Cardiac ventricle fibroblast (primary cell): Measurements from ENCODE around the gene TNXB. TPM values are rescaled to one million over a fixed set of nuclear protein-coding genes. Genes with fewer than 3 reads are reported as not detected.

ENCODE experiments used
- total RNA-seq: library from RNA; depleted of rRNA; stranded (reverse); fragments of >200 nt; gene quantifications from 2 replicates; pipeline ENCODE4 v1.2.3, GENCODE V29; 2015

The TNXB gene, protein sequence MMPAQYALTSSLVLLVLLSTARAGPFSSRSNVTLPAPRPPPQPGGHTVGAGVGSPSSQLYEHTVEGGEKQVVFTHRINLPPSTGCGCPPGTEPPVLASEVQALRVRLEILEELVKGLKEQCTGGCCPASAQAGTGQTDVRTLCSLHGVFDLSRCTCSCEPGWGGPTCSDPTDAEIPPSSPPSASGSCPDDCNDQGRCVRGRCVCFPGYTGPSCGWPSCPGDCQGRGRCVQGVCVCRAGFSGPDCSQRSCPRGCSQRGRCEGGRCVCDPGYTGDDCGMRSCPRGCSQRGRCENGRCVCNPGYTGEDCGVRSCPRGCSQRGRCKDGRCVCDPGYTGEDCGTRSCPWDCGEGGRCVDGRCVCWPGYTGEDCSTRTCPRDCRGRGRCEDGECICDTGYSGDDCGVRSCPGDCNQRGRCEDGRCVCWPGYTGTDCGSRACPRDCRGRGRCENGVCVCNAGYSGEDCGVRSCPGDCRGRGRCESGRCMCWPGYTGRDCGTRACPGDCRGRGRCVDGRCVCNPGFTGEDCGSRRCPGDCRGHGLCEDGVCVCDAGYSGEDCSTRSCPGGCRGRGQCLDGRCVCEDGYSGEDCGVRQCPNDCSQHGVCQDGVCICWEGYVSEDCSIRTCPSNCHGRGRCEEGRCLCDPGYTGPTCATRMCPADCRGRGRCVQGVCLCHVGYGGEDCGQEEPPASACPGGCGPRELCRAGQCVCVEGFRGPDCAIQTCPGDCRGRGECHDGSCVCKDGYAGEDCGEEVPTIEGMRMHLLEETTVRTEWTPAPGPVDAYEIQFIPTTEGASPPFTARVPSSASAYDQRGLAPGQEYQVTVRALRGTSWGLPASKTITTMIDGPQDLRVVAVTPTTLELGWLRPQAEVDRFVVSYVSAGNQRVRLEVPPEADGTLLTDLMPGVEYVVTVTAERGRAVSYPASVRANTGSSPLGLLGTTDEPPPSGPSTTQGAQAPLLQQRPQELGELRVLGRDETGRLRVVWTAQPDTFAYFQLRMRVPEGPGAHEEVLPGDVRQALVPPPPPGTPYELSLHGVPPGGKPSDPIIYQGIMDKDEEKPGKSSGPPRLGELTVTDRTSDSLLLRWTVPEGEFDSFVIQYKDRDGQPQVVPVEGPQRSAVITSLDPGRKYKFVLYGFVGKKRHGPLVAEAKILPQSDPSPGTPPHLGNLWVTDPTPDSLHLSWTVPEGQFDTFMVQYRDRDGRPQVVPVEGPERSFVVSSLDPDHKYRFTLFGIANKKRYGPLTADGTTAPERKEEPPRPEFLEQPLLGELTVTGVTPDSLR (N-terminal part only)
- total RNA-seq, result 35.8 and 38.3 TPM in 2 replicates

GRCh38 chr6:32109114-32109764, at the start of gene TNXB:
TNXB (minus strand) TSS chr6:32109338; CDS start chr6:32098198, 11,140 bp downstream.

GRCh38 chr6:32153564-32154513, 44.7 kb upstream of the TNXB start, which contains the start of gene PPT2:
PPT2 (plus strand) TSS chr6:32154141; CDS start chr6:32154595, 454 bp downstream.

GRCh38 chr6:32151863-32152768, 43.0 kb upstream of the TNXB start, which contains the start of gene PRRT1:
PRRT1 (minus strand) TSS chr6:32151939; CDS start chr6:32151827, 112 bp downstream.

DNA sequence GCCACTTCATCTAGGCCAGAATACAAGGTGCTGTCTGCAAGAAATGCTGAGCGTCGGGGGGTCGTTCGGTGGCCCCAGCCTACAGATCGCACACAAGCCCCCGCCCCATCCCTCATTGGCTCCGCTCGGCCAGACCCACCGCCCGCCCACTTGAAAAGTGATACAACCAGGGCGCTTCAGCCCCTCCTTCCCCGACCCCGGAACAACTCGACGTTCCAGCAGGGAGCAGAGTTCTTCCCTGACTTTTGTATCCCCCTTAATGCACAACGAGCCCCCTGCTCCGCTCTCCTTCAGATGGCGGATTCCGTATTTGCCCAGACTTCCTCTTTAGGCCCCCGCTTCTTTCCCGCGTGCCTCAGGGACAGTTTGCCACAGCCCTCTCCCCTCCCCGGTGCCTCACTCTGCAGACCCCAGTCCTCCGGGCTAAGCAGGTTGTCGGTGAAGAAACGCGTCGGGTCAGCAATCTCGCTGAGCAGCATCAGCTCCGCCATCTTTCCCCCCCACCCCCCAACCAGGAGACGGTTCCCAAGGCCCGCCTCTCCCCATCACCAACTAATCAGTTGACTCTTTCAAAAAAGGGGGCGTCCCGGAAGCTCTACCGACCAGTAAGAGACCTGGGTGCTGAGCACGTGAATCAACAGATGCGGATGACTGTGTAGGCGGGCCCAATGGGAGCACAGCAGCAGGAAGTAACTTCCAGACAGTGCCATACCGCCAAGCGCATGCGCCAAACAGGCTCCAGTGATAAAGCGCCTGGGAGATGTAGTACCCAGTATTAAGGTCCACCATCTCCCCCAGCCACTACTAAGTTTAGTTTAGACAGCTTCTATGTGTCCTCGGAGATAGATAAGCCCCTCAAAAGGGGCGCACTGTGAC, 18.8 kb upstream of the TNXB start, which contains the start of gene ATF6B:
Gene ATF6B, minus strand, starts transcription at position 530 of the 876 bp plus-strand sequence. Its CDS starts 39 bp downstream, at position 491.

DNA sequence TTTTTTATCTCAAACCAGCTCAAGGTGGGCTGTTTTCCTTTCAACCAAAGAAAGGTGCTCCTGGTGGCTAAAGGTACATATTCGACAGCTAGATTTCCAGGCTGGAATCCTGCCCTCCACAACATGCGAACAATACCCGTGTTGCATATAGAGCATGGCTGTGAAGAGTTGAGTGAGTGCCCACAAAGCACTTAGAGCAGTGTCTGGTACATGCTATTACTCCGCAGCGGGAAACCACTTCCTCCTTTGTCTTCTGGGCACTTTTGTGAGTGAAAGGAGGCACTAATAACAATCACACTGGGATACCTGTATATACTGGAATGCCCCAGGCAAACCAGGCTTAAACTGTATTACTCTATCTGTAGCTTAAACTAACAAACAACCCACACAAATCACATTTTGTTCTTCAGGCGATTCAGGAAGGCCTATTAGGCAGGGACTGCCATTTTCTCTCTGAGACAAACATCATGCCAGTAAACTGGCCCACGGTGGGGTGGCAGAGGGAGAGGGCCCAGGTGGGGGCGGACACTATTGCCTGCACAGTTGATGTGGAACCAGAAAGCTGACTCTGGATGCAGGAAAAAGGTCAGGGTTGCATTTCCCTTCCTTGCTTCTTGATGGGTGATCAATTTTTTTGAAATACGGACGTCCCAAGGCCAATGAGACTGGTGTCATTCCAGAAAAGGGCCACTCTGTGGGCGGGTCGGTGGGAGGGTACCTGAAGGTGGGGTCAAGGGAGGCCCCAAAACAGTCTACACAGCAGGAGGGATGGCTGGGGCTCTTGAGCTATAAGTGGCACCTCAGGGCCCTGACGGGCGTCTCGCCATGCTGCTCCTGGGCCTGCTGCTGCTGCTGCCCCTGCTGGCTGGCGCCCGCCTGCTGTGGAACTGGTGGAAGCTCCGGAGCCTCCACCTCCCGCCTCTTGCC, 71.3 kb downstream of the TNXB start, which contains the start of gene CYP21A2:
Gene CYP21A2, plus strand, starts transcription at position 818 of the 927 bp plus-strand sequence. Its CDS starts 8 bp downstream, at position 826.

DNA sequence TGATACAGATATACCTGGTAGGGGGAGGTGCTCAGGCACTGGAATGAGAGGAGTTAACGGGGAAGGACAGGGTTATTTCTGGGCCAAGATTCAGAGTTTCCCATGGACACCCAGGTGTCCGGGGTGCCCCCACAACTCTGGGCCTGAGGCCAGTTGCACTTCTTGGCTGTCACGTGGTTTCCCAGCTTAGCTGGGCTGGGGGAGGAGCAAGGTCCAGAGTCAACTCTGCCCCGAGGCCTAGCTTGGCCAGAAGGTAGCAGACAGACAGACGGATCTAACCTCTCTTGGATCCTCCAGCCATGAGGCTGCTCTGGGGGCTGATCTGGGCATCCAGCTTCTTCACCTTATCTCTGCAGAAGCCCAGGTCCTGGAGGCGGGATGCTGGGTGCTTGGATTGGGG, 94.6 kb downstream of the TNXB start, which contains the start of gene C4B:
Gene C4B, plus strand, starts transcription at position 249 of the 400 bp plus-strand sequence. Its CDS starts 51 bp downstream, at position 300.

Other genes with a start within 250 kb of the TNXB start
- 36.7 and 43.2 TPM in 2 replicates for gene NEU1, start 246.5 kb downstream of the TNXB start, total RNA-seq
- gene SLC44A4, start 230.3 kb downstream of the TNXB start, total RNA-seq, result not detected in 2 replicates
- 29.5 and 47.8 TPM in 2 replicates for gene EHMT2, start 211.6 kb downstream of the TNXB start, total RNA-seq
- 2.1 and 2.5 TPM in 2 replicates for gene ZBTB12, start 207.3 kb downstream of the TNXB start, total RNA-seq
- gene C2, start 181.6 kb downstream of the TNXB start, total RNA-seq, result 10.4 and 16.9 TPM in 2 replicates
- 47.7 and 56.5 TPM in 2 replicates for gene CFB, start 163.2 kb downstream of the TNXB start, total RNA-seq
- gene NELFE, start 150.4 kb downstream of the TNXB start, total RNA-seq, result 55.8 and 57.5 TPM in 2 replicates
- gene SKIC2, start 150.2 kb downstream of the TNXB start, total RNA-seq, result 24.6 and 28.9 TPM in 2 replicates
- gene DXO, start 137.2 kb downstream of the TNXB start, total RNA-seq, result 11.5 and 15.8 TPM in 2 replicates
- gene C4A, start 127.3 kb downstream of the TNXB start, total RNA-seq, result 39.7 and 65.0 TPM in 2 replicates
- 25.2 and 46.6 TPM in 2 replicates for gene C4B, start 94.5 kb downstream of the TNXB start, total RNA-seq
- gene CYP21A2, start 70.9 kb downstream of the TNXB start, total RNA-seq, result 0.15 TPM in 1 of 2 replicates, not detected in the other
- 31.5 and 31.7 TPM in 2 replicates for gene ATF6B, start 18.9 kb upstream of the TNXB start, total RNA-seq
- gene FKBPL, start 20.9 kb upstream of the TNXB start, total RNA-seq, result 4.3 and 4.7 TPM in 2 replicates
- gene PRRT1, start 42.6 kb upstream of the TNXB start, total RNA-seq, result 1.1 and 1.8 TPM in 2 replicates
- 9.5 and 18.3 TPM in 2 replicates for gene PPT2, start 44.8 kb upstream of the TNXB start, total RNA-seq
- gene EGFL8, start 55.3 kb upstream of the TNXB start, total RNA-seq, result 0.12 and 0.29 TPM in 2 replicates
- gene AGPAT1, start 66.7 kb upstream of the TNXB start, total RNA-seq, result 43.9 and 51.3 TPM in 2 replicates
- gene RNF5, start 69.1 kb upstream of the TNXB start, total RNA-seq, result 27.9 and 29.6 TPM in 2 replicates
- 0.50 and 1.4 TPM in 2 replicates for gene AGER, start 74.9 kb upstream of the TNXB start, total RNA-seq
- gene PBX2, start 80.9 kb upstream of the TNXB start, total RNA-seq, result 32.2 and 34.1 TPM in 2 replicates
- gene GPSM3, start 83.3 kb upstream of the TNXB start, total RNA-seq, result 1.6 and 1.9 TPM in 2 replicates
- 3.9 and 5.3 TPM in 2 replicates for gene NOTCH4, start 114.7 kb upstream of the TNXB start, total RNA-seq